BJ (cell line): ENCODE data around the gene WDSUB1. TPM values are rescaled to one million over a fixed set of nuclear protein-coding genes. Genes with fewer than 3 reads are reported as not detected.

Source experiments
- CTCF ChIA-PET: fragments of 350-600 bp; formaldehyde crosslinking; extraction: SDS; loops from one replicate; lab custom pipeline; 2021; ENCODE audit warnings: antibody characterized with exemption, inconsistent platforms; lab: Yijun Ruan, JAX
- POLR2A ChIA-PET: fragments of 300-600 bp; sonication (Branson Sonifier 250); formaldehyde crosslinking; extraction: SDS; loops from one replicate; lab custom pipeline; 2021; ENCODE audit warnings: antibody characterized with exemption; lab: Charles Lee
- DNase-seq: peaks from one replicate; pipeline ENCODE4 v3.0.0-alpha.2; 2011; ENCODE audit warnings: low read depth
- H3K27me3 ChIP-seq: 2 replicates; pipeline ENCODE4 v1.6.0; 2011; ENCODE audit warnings: low read length; ENCODE audit not compliant: control insufficient read depth, insufficient read depth
- H3K36me3 ChIP-seq: 2 replicates; pipeline ENCODE4 v1.5.1; 2011; ENCODE audit warnings: low read length; ENCODE audit not compliant: control insufficient read depth, insufficient read depth
- H3K4me3 ChIP-seq: 2 replicates; pipeline ENCODE4 v1.5.1; 2011; ENCODE audit warnings: low read depth, mild to moderate bottlenecking, control low read depth, low read length
- polyA plus RNA-seq: library from polyadenylated mRNA; depleted of rRNA; stranded (reverse); fragments of >200 nt; gene quantifications from 2 replicates; pipeline ENCODE4 v1.2.3, GENCODE V29; 2011
- small RNA-seq: library from RNA; depleted of rRNA; stranded (forward); fragments of <200 nt; gene quantifications from one replicate; pipeline ENCODE3, GENCODE V24; 2012; ENCODE audit warnings: low replicate concordance, low read depth; ENCODE audit not compliant: insufficient read length
- TF ChIP-seq, protein P1 (sequence below): IDR thresholded peaks from 2 replicates; pipeline ENCODE4 v1.5.1; 2011; ENCODE audit warnings: low read depth, mild to moderate bottlenecking, control low read depth, inconsistent platforms, low read length, moderate library complexity; ENCODE audit not compliant: insufficient read depth

WDSUB1 gene
- polyA plus RNA-seq, 1 experiment: 4.5 TPM

DNA sequence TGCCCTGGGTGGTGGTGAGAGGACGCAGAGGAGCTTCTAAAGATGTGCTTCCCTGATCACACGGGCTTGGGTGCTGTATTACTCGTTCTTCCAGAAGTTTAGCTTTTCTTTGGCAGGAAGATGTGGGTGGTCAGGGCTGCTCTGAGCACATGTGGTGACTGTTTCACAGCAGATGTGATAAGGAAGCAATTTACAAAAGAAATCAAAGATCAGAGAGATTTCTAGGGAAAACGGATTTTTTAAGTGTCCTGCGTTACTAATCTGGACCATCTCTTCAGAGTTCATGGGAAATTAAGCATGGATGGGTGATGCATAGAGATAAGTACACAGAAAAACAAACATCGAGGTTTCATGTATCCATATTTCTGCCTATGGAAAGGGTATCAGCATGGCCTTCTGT lies 99.4 kb downstream of the WDSUB1 start:
- TF ChIP-seq, protein P1, sequence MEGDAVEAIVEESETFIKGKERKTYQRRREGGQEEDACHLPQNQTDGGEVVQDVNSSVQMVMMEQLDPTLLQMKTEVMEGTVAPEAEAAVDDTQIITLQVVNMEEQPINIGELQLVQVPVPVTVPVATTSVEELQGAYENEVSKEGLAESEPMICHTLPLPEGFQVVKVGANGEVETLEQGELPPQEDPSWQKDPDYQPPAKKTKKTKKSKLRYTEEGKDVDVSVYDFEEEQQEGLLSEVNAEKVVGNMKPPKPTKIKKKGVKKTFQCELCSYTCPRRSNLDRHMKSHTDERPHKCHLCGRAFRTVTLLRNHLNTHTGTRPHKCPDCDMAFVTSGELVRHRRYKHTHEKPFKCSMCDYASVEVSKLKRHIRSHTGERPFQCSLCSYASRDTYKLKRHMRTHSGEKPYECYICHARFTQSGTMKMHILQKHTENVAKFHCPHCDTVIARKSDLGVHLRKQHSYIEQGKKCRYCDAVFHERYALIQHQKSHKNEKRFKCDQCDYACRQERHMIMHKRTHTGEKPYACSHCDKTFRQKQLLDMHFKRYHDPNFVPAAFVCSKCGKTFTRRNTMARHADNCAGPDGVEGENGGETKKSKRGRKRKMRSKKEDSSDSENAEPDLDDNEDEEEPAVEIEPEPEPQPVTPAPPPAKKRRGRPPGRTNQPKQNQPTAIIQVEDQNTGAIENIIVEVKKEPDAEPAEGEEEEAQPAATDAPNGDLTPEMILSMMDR: no peak
- ChIA-PET POLR2A (no interaction called here), CTCF (interaction anchor here (1.3 to 2.0 kb wide), 2 partner anchors 9 to 132 kb away, joined by 3 to 4 read pairs; no protein-coding TSS in a partner anchor)
- Histone ChIP-seq H3K27me3 (no peaks in the 10 kb centered on the region), H3K4me3 (no peak overlapping the region), H3K36me3 (peaks cover 13% of the 10 kb centered on the region)
- no peak for DNase-seq

DNA sequence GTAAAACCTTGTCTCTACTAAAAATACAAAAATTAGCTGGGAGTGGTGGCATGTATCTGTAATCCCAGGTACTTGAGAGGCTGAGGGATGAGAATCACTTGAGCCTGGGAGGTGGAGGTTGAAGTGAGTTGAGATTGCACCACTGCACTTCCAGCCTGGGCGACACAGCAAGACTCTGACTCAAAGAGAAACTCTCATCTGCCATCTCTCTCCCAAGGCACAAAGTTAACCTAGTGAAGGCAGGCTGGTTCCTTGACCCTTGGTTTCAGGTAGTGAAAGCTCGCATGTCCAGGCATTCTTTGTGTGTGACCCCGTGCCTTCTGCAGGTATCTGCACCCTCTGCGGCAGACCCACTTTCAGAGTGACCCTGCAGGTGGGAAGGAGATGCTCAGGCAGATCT lies 100.0 kb downstream of the WDSUB1 start:
- POLR2A ChIA-PET: no interaction called here
- Histone ChIP-seq H3K27me3 (no peaks in the 10 kb centered on the region), H3K4me3 (no peak overlapping the region), H3K36me3 (peaks cover 13% of the 10 kb centered on the region)
- DNase-seq: no peak
- TF ChIP-seq, protein P1: no peak
- CTCF ChIA-PET: interaction anchor here (1.3 to 2.0 kb wide), 3 partner anchors 10 to 284 kb away, joined by 3 to 5 read pairs (median 4); no protein-coding TSS in a partner anchor

Small RNA genes lying within 50 kb of the gene (small RNA-seq; reads per million reads assigned to genes)
- gene MIR6888: not detected
